ENCODE results near the gene FHIT.

Gene FHIT

DNA sequence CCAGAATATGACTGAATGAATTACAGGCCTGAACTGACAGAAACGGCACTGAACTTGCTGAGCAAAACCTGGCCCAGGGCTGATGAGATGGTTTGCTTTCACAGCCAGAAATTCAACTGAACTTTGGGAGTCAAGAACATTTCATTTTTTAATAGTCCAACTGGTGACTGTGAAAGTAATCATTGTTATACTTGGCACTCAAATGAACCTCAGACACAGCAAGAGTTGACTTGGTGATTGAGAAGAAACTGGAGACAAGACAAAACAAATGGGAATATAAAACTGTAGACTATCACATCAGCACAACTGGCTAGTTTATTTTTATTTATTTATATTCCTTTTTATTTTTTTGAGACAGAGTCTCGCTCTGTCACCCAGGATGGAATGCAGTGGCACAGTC is 1342.6 kb downstream of the FHIT start:
- H3K9me3 ChIP-seq (ENCODE audit: control insufficient read depth, low read length) = no peaks in the 10 kb centered on the region
- H3K27me3 ChIP-seq (replicated peaks; ENCODE audit: control insufficient read depth, insufficient read depth, low read length) = no peaks in the 10 kb centered on the region
- no peak overlapping the region for H3K9ac ChIP-seq (ENCODE audit: low read length)
- H3K4me1 ChIP-seq (ENCODE audit: control insufficient read depth, insufficient read depth, low read length) = no peaks in the 10 kb centered on the region
- no peak for DNase-seq (ENCODE audit: low read depth)
- no peak overlapping the region for H3K4me3 ChIP-seq (ENCODE audit: low read length)
- H3K36me3 ChIP-seq (ENCODE audit: control insufficient read depth, insufficient read depth, low read length, severe bottlenecking) = no peaks in the 10 kb centered on the region

DNA sequence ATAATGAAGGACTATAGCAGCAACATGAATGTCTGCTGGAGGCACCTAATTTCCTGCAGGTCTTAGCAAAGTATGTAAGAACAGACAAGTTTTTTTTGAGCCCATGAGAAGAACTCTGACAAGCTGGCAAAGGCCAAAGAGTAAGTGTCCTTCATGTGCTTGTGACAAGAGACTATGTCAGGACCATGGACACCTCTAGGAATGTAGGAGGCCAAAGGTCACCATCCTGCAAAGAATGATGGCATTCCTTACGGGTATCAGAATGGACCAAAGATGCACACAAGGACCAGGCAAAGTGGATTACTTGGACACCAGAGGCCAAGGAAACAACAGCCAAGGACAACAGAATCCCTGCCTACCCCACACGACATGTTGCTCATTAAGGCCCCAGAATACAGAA is 1343.0 kb downstream of the FHIT start:
- no peak for DNase-seq (ENCODE audit: low read depth)
- H3K9ac ChIP-seq (ENCODE audit: low read length) = no peak overlapping the region
- no peaks in the 10 kb centered on the region for H3K4me1 ChIP-seq (ENCODE audit: control insufficient read depth, insufficient read depth, low read length)
- no peaks in the 10 kb centered on the region for H3K36me3 ChIP-seq (ENCODE audit: control insufficient read depth, insufficient read depth, low read length, severe bottlenecking)
- no peaks in the 10 kb centered on the region for H3K27me3 ChIP-seq (replicated peaks; ENCODE audit: control insufficient read depth, insufficient read depth, low read length)
- H3K9me3 ChIP-seq (ENCODE audit: control insufficient read depth, low read length) = no peaks in the 10 kb centered on the region
- H3K4me3 ChIP-seq (ENCODE audit: low read length) = no peak overlapping the region

DNA sequence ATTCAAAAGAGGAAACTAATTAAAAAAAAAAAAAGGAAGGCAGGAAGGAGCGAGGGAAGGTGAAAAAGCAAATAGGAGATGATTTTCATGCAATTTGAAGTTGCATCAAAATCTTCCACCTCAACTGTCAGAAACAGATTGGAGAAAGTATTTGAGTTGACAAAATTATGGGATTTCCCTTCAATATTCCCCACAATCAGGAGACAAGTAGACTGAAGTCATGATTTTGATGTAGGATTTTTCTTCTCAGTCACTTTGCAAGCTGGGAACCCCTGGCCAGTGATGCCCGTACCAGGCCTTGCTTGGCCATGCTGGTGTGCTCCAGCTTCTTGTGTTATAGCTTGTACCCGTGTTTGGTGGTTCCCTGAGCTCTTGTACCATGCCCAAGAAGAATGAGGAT is 1347.0 kb downstream of the FHIT start:
- H3K4me1 ChIP-seq (ENCODE audit: control insufficient read depth, insufficient read depth, low read length) = no peaks in the 10 kb centered on the region
- H3K9me3 ChIP-seq (ENCODE audit: control insufficient read depth, low read length) = no peaks in the 10 kb centered on the region
- H3K9ac ChIP-seq (ENCODE audit: low read length) = no peak overlapping the region
- no peak for DNase-seq (ENCODE audit: low read depth)
- no peaks in the 10 kb centered on the region for H3K27me3 ChIP-seq (replicated peaks; ENCODE audit: control insufficient read depth, insufficient read depth, low read length)
- no peak overlapping the region for H3K4me3 ChIP-seq (ENCODE audit: low read length)
- no peaks in the 10 kb centered on the region for H3K36me3 ChIP-seq (ENCODE audit: control insufficient read depth, insufficient read depth, low read length, severe bottlenecking)

DNA sequence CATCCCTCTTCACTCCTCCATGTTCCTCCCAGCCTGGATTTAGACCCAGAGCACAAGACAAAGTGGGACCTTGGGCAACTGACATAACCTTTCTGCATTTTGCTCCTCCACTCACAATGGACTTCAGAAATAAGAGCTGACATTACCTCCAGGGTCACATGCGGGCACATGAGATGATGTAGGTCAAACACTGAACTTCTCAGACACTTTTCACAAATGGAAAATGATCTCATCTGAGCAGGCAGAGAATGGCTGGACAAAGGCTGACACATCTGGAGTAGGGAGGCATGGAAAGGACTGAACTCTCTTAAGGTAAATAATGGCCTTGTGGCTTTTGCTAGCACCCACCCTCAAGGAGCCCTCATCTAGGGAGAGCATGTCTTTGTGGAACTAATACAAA is 1352.2 kb downstream of the FHIT start:
- H3K4me3 ChIP-seq (ENCODE audit: low read length) = no peak overlapping the region
- no peaks in the 10 kb centered on the region for H3K36me3 ChIP-seq (ENCODE audit: control insufficient read depth, insufficient read depth, low read length, severe bottlenecking)
- DNase-seq (ENCODE audit: low read depth) = no peak
- no peak overlapping the region for H3K9ac ChIP-seq (ENCODE audit: low read length)
- H3K27me3 ChIP-seq (replicated peaks; ENCODE audit: control insufficient read depth, insufficient read depth, low read length) = no peaks in the 10 kb centered on the region
- no peaks in the 10 kb centered on the region for H3K4me1 ChIP-seq (ENCODE audit: control insufficient read depth, insufficient read depth, low read length)
- H3K9me3 ChIP-seq (ENCODE audit: control insufficient read depth, low read length) = no peaks in the 10 kb centered on the region

DNA sequence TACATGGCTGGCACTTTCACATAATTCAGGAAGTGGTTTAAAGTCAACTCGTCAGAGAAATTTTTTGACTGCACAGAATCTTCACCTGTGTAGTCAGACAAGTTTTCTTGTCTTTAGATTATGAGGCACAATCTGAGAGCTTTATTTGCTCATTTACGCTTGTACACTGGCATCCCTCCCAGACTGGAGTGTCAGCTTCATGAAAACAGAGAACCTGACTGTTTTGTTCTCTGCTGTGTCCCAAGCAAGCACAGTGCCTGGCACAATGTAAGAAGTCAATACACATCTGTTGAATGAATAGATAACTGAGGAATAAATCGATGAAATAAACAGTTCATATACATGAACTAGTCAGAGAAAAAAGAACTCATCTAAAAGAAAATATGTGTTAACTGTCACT is 1355.3 kb downstream of the FHIT start:
- Histone ChIP-seq H3K4me3 (ENCODE audit: low read length) (no peak overlapping the region), H3K9me3 (ENCODE audit: control insufficient read depth, low read length) (no peaks in the 10 kb centered on the region), H3K9ac (ENCODE audit: low read length) (no peak overlapping the region)

DNA sequence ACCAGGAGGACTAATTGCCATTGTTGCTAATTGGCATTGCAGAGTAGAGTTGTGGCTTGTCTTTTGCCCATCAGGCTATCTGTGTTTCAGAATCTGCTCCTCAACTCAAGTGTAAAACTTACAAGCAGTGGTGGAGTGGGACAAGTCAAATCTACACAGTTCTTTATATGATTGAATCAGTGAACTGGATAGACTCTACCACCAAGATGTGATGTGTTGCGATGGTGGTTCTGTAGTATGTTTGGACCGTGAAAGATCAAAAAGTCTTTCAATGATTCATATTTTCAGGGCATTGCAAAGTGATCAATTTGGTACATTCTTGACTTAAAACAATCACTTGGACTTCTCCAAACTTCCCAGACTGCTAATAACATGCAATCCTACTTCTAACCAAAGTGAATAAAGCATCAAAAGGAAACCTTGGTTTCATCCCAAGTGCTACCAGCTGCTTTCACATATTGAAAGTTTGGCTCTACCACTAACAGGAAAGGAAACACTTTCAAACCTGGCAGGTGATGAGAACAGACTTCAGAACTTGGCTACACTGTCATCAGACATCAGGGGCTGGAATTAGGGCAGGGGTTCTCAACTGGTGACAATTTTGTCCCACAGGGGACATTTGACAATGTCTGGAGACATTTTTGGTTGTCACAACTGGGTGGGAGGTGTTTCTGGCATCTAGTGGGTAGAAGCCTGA is 1356.7 kb downstream of the FHIT start:
- DNase-seq (ENCODE audit: low read depth) = no peak
- no peaks in the 10 kb centered on the region for H3K9me3 ChIP-seq (ENCODE audit: control insufficient read depth, low read length)

More for the DNA sequence above, 1355.3 kb downstream of the FHIT start:
- no peaks in the 10 kb centered on the region for H3K27me3 ChIP-seq (replicated peaks; ENCODE audit: control insufficient read depth, insufficient read depth, low read length)
- no peaks in the 10 kb centered on the region for H3K4me1 ChIP-seq (ENCODE audit: control insufficient read depth, insufficient read depth, low read length)
- DNase-seq (ENCODE audit: low read depth) = no peak
- no peaks in the 10 kb centered on the region for H3K36me3 ChIP-seq (ENCODE audit: control insufficient read depth, insufficient read depth, low read length, severe bottlenecking)

DNA sequence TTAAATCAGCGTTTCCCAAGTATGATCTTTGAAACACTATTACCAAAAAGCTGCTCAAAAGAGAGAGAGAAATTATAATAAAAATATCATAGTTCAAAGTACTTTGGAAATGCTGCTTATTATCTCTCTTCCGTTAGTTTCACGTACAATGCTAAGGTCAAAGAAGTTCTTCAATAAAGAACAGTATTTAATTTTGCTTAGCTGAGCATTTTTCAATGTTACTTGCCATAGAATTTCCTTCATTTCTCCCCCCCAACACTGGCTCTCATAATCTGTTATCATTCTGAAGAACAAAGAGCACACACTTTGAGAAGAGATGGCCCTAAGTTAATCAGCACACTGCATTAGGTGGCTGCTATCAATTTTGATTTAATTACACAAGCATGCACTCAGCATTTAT is 1360.6 kb downstream of the FHIT start:
- Histone ChIP-seq H3K4me3 (ENCODE audit: low read length) (no peak overlapping the region), H3K4me1 (ENCODE audit: control insufficient read depth, insufficient read depth, low read length) (no peaks in the 10 kb centered on the region), H3K36me3 (ENCODE audit: control insufficient read depth, insufficient read depth, low read length, severe bottlenecking) (no peaks in the 10 kb centered on the region), H3K27me3 (replicated peaks; ENCODE audit: control insufficient read depth, insufficient read depth, low read length) (no peaks in the 10 kb centered on the region), H3K9ac (ENCODE audit: low read length) (no peak overlapping the region), H3K9me3 (ENCODE audit: control insufficient read depth, low read length) (no peaks in the 10 kb centered on the region)
- DNase-seq (ENCODE audit: low read depth) = no peak

More for the DNA sequence above, 1356.7 kb downstream of the FHIT start:
- H3K4me3 ChIP-seq (ENCODE audit: low read length) = no peak overlapping the region
- H3K9ac ChIP-seq (ENCODE audit: low read length) = no peak overlapping the region
- H3K36me3 ChIP-seq (ENCODE audit: control insufficient read depth, insufficient read depth, low read length, severe bottlenecking) = no peaks in the 10 kb centered on the region
- H3K4me1 ChIP-seq (ENCODE audit: control insufficient read depth, insufficient read depth, low read length) = no peaks in the 10 kb centered on the region
- no peaks in the 10 kb centered on the region for H3K27me3 ChIP-seq (replicated peaks; ENCODE audit: control insufficient read depth, insufficient read depth, low read length)

DNA sequence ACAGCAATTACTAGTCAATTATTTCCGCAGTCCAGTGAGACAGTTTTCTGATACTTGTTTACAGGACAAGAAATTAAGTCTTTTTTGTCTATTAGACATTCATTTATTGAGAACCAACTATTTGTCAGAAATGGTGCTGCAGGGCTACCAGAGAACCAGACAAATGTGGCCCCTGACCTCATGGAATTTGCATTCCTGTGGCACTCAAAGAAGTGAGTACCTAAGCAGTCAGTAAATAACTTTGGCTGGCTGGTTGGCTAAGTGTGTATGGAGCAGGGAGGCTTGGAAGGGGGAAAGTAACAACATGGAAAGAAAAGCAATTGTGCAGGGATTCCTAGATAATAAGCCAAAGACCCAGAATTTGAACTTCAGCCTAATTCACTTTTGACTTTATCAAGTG is 1364.5 kb downstream of the FHIT start:
- Histone ChIP-seq H3K4me1 (ENCODE audit: control insufficient read depth, insufficient read depth, low read length) (no peaks in the 10 kb centered on the region), H3K36me3 (ENCODE audit: control insufficient read depth, insufficient read depth, low read length, severe bottlenecking) (no peaks in the 10 kb centered on the region), H3K27me3 (replicated peaks; ENCODE audit: control insufficient read depth, insufficient read depth, low read length) (no peaks in the 10 kb centered on the region), H3K4me3 (ENCODE audit: low read length) (no peak overlapping the region), H3K9ac (ENCODE audit: low read length) (no peak overlapping the region), H3K9me3 (ENCODE audit: control insufficient read depth, low read length) (no peaks in the 10 kb centered on the region)
- DNase-seq (ENCODE audit: low read depth) = no peak

DNA sequence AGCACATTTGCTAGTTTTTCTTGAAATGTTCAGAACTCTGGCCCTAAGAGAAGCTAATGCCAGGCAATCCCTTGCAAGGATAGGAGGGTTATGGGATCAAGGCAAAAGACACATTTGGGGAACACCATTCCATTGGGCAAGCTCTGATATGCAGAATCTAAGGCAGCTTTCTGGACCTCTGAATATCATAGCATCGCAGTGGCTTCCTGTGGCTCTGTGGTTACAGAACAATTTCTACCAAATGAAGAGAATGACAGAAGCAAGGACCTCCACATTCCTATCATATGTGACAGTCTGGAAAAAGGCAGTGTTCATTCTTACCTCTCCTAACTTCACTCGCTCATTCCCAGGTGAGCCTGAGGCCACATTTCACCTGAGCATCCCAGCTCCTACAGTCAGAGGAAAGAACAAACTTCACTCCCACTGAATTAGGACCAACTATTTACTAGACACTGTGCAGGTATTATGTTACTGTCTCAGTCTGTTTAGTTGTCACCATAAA is 1365.3 kb downstream of the FHIT start:
- H3K9ac ChIP-seq (ENCODE audit: low read length) = no peak overlapping the region
- no peak for DNase-seq (ENCODE audit: low read depth)
- H3K27me3 ChIP-seq (replicated peaks; ENCODE audit: control insufficient read depth, insufficient read depth, low read length) = no peaks in the 10 kb centered on the region
- no peaks in the 10 kb centered on the region for H3K36me3 ChIP-seq (ENCODE audit: control insufficient read depth, insufficient read depth, low read length, severe bottlenecking)
- H3K4me1 ChIP-seq (ENCODE audit: control insufficient read depth, insufficient read depth, low read length) = no peaks in the 10 kb centered on the region
- H3K4me3 ChIP-seq (ENCODE audit: low read length) = no peak overlapping the region
- no peaks in the 10 kb centered on the region for H3K9me3 ChIP-seq (ENCODE audit: control insufficient read depth, low read length)

DNA sequence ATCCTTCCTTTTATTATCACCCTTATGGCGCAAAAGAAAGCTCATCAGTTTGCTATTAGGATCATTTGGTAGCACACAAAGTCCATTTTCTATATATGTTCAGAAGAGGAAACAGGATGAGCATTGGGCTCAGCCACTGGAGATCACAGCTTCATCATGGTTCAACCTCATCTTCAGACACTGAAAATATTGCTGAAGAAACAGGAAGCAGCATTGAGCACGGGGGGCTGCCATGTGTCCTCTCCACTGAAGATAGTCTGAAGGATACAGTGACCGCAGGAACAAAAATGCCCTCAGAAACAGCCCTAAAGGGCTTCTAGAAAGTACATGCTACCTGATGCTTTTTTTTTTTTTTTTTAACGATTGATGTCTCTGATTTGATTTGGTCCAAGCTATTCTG is 1366.2 kb downstream of the FHIT start:
- Histone ChIP-seq H3K9me3 (ENCODE audit: control insufficient read depth, low read length) (no peaks in the 10 kb centered on the region), H3K27me3 (replicated peaks; ENCODE audit: control insufficient read depth, insufficient read depth, low read length) (no peaks in the 10 kb centered on the region), H3K4me1 (ENCODE audit: control insufficient read depth, insufficient read depth, low read length) (no peaks in the 10 kb centered on the region), H3K9ac (ENCODE audit: low read length) (no peak overlapping the region), H3K4me3 (ENCODE audit: low read length) (no peak overlapping the region), H3K36me3 (ENCODE audit: control insufficient read depth, insufficient read depth, low read length, severe bottlenecking) (no peaks in the 10 kb centered on the region)
- DNase-seq (ENCODE audit: low read depth) = no peak

DNA sequence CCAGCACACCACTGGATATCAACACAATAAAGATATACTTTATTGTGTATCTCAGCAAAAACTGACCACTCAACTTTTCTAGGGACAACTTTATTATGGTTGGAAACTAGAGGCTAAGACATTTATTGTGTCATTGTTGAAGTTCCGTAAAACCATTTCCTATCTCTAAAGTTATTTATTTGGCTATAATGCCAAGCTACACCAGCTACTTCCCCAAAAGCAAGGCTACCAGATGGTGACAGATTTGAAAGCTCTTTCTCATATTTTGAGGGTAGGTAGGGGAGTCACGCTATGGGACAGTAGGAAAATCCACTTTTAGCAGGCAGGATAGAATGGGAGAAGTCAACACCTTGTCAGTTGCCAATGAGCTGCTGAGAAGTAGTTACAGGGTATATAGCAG is 1366.8 kb downstream of the FHIT start:
- Histone ChIP-seq H3K4me1 (ENCODE audit: control insufficient read depth, insufficient read depth, low read length) (no peaks in the 10 kb centered on the region), H3K9ac (ENCODE audit: low read length) (no peak overlapping the region), H3K36me3 (ENCODE audit: control insufficient read depth, insufficient read depth, low read length, severe bottlenecking) (no peaks in the 10 kb centered on the region), H3K27me3 (replicated peaks; ENCODE audit: control insufficient read depth, insufficient read depth, low read length) (no peaks in the 10 kb centered on the region), H3K9me3 (ENCODE audit: control insufficient read depth, low read length) (no peaks in the 10 kb centered on the region), H3K4me3 (ENCODE audit: low read length) (no peak overlapping the region)
- DNase-seq (ENCODE audit: low read depth) = no peak

DNA sequence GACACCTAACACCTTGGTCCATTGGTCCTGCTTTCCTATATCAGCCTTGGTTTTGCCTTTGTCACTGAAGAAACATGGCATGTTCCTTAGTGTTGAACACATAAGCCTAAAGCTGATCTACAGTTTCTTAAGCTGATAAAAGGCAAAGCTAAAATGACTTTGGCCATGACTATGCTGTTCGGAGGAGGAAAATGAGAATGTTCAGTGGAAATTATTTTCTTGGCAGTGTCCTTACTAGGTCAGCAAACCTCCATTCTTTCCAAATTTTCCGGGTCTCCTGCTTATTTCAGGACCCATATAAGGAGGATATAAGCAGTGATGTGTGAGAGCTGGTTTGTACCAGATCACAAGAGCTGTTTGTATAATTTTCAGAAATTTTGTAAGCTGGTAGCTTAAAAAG is 1368.5 kb downstream of the FHIT start:
- Histone ChIP-seq H3K9ac (ENCODE audit: low read length) (no peak overlapping the region), H3K4me3 (ENCODE audit: low read length) (no peak overlapping the region), H3K4me1 (ENCODE audit: control insufficient read depth, insufficient read depth, low read length) (no peaks in the 10 kb centered on the region), H3K36me3 (ENCODE audit: control insufficient read depth, insufficient read depth, low read length, severe bottlenecking) (no peaks in the 10 kb centered on the region), H3K27me3 (replicated peaks; ENCODE audit: control insufficient read depth, insufficient read depth, low read length) (no peaks in the 10 kb centered on the region), H3K9me3 (ENCODE audit: control insufficient read depth, low read length) (no peaks in the 10 kb centered on the region)
- no peak for DNase-seq (ENCODE audit: low read depth)
